K562 (cell line): ENCODE data around the gene STAMBPL1. TPM values are rescaled to one million over a fixed set of nuclear protein-coding genes. Genes with fewer than 3 reads are reported as not detected.

ENCODE experiments used
- ATAC-seq: fragments of 200-7000 bp; cut with Tn5 transposase; 3 replicates; pipeline ENCODE4 v1.9.1; 2020; ENCODE audit warnings: moderate library complexity
- BruUV-seq: library from RNA; stranded (reverse); fragments of 400-500 nt; replicated peaks from 2 replicates; lab custom pipeline; 2021; lab: Mats Ljungman, UMichigan
- CTCF ChIA-PET: fragments of 300-600 bp; formaldehyde crosslinking; extraction: SDS; loops from one replicate; lab custom pipeline; 2021; ENCODE audit warnings: low intra/inter-chr PET ratio; lab: Yijun Ruan, JAX
- POLR2A ChIA-PET: fragments of 300-600, 350-650 bp; sonication (Branson Sonifier 250); formaldehyde crosslinking; extraction: SDS; loops from one replicate; lab custom pipeline; 2021; ENCODE audit warnings: antibody characterized with exemption, inconsistent platforms; lab: Yijun Ruan, JAX
- DNase-seq, 4 experiments: peaks; one replicate each; pipeline versions ENCODE4 v3.0.0 to v3.0.0-alpha.2; 2011 to 2018; ENCODE audit warnings: low spot score in 3 of 4, mixed read lengths in 3 of 4; ENCODE audit errors: extremely low read depth in 1 of 4
- FAIRE-seq: peaks from 2 replicates; lab custom pipeline; 2011; peaks lifted over from hg19 to GRCh38; lab: Jason Lieb, UNC
- H2AFZ ChIP-seq: 2 replicates; pipeline ENCODE4 v1.6.0; 2011; ENCODE audit warnings: low read depth, low read length, control low read depth, inconsistent platforms
- H3K27ac ChIP-seq: fragments of 200-600 bp; 3 replicates; pipeline ENCODE4 v1.8.0; 2011; ENCODE audit warnings: low read depth, mild to moderate bottlenecking, control low read depth, inconsistent platforms, low read length, moderate library complexity, mixed read lengths; ENCODE audit errors: extremely low read depth
- H3K27me3 ChIP-seq, 2 experiments: fragments of 300-600 bp in 1 of 2; 2 replicates in 1 of 2; 3 replicates in 1 of 2; pipeline versions ENCODE4 v1.6.0 to v1.8.0; 2011; ENCODE audit warnings: inconsistent platforms in 2 of 2, low read length in 2 of 2, mild to moderate bottlenecking in 1 of 2, mixed read lengths in 1 of 2, moderate library complexity in 1 of 2; ENCODE audit not compliant: control insufficient read depth in 2 of 2, insufficient read depth in 2 of 2
- H3K36me3 ChIP-seq: fragments of 300-600 bp; 3 replicates; pipeline ENCODE4 v1.8.0; 2011; ENCODE audit warnings: mild to moderate bottlenecking, low read length, inconsistent platforms; ENCODE audit not compliant: control insufficient read depth, insufficient read depth
- H3K4me1 ChIP-seq, 2 experiments: fragments of 200-600 bp in 1 of 2; replicated peaks in 1 of 2; 2 replicates in 1 of 2; 3 replicates in 1 of 2; pipeline versions ENCODE4 v1.5.1 to v1.8.0; 2011; ENCODE audit warnings: inconsistent platforms in 2 of 2, low read length in 2 of 2, mild to moderate bottlenecking in 1 of 2, mixed read lengths in 1 of 2, moderate library complexity in 1 of 2; ENCODE audit not compliant: control insufficient read depth in 2 of 2, insufficient read depth in 2 of 2
- H3K4me2 ChIP-seq: 2 replicates; pipeline ENCODE4 v1.6.1; 2011; ENCODE audit warnings: low read length, control low read depth, inconsistent platforms, mixed read lengths; ENCODE audit not compliant: insufficient read depth
- H3K4me3 ChIP-seq: fragments of 200-600 bp; sonication (generic), shearing (Covaris generic); 2 replicates; pipeline ENCODE4 v1.5.1; 2016; ENCODE audit warnings: control low read depth, inconsistent platforms
- H3K79me2 ChIP-seq: fragments of 200-600 bp; 3 replicates; pipeline ENCODE4 v1.8.0; 2011; ENCODE audit warnings: low read length, inconsistent platforms; ENCODE audit not compliant: control insufficient read depth, insufficient read depth
- H3K9ac ChIP-seq, 2 experiments: 2 replicates each; pipeline versions ENCODE4 v1.6.0 to v1.6.1; 2011; ENCODE audit warnings: low read depth in 2 of 2, low read length in 2 of 2, control low read depth in 1 of 2, inconsistent platforms in 1 of 2, mild to moderate bottlenecking in 1 of 2, mixed read lengths in 1 of 2; ENCODE audit not compliant: insufficient read depth in 1 of 2
- H3K9me1 ChIP-seq: one replicate; pipeline ENCODE4 v1.6.0; 2011; ENCODE audit warnings: inconsistent platforms, mild to moderate bottlenecking, low read length, moderate library complexity; ENCODE audit not compliant: control insufficient read depth, insufficient read depth
- H3K9me3 ChIP-seq: replicated peaks from 2 replicates; pipeline ENCODE4 v1.5.1; 2011; ENCODE audit warnings: low read depth, low read length, inconsistent platforms; ENCODE audit not compliant: control insufficient read depth, insufficient read depth
- H4K20me1 ChIP-seq: replicated peaks from 2 replicates; pipeline ENCODE4 v1.6.1; 2011; ENCODE audit warnings: low read length, inconsistent platforms, mixed read lengths; ENCODE audit not compliant: control insufficient read depth, insufficient read depth
- TAF15 ChIP-seq: fragments of 200-400 bp; formaldehyde crosslinking; IDR thresholded peaks from 2 replicates; pipeline ENCODE4 v1.6.1; 2017; ENCODE audit warnings: mild to moderate bottlenecking, low read depth, low read length, moderate library complexity
- WGBS: fragments of 100-300 bp; shearing (Covaris generic); methylation state at CpG from one replicate; pipeline ENCODE4 v1.1.6; 2016; ENCODE audit warnings: low coverage, mixed read lengths; ENCODE audit not compliant: insufficient coverage; ENCODE audit errors: missing lambda C conversion rate; 5-methylcytosine and 5-hydroxymethylcytosine counted together
- in situ Hi-C: fragments of 300-500 bp; cut with MboI; formaldehyde crosslinking; loops from 4 replicates; pipeline ENCODE4 v1.15.0; 2018; ENCODE audit warnings: inconsistent platforms, mixed read lengths
- intact Hi-C: fragments of 100-400 bp; cut with micrococcal nuclease; formaldehyde crosslinking; loops from 2 replicates; pipeline ENCODE4 v1.14.2; 2022
- polyA plus RNA-seq, 8 experiments: library from polyadenylated mRNA; depleted of rRNA in 4 of 8; stranded (reverse) in 5 of 8; unstranded in 3 of 8; fragments of >200 nt; fragmentation: Nextera tagmentation in 2 of 8; fragmentation: Illumina TruSeq in 1 of 8; extraction: Ambion mirVana in 2 of 8; extraction: Trizol in 1 of 8; gene quantifications; 2 replicates each; pipeline versions ENCODE4 v1.2.1 to v1.2.3, GENCODE V29; 2011 to 2014; ENCODE audit warnings: inconsistent platforms in 1 of 8, missing spikeins in 1 of 8
- total RNA-seq, 7 experiments: library from RNA; depleted of rRNA in 6 of 7; stranded (reverse); fragments of >200 nt in 6 of 7; fragmentation: Illumina TruSeq in 2 of 7; extraction: Trizol in 2 of 7; gene quantifications; 2 replicates each; pipeline versions ENCODE4 v1.2.1 to v1.2.3, GENCODE V29; 2011 to 2021; ENCODE audit warnings: low replicate concordance in 1 of 7
- TF ChIP-seq, protein P1 (sequence below), 2 experiments: fragments of 450-650 bp; formaldehyde crosslinking in 1 of 2; IDR thresholded peaks; 2 replicates each; pipeline versions ENCODE4 v1.4.0 to v1.6.1; 2014 to 2020; ENCODE audit warnings: mild to moderate bottlenecking in 2 of 2, borderline replicate concordance in 1 of 2, low read depth in 1 of 2

The STAMBPL1 gene
- total and polyA plus RNA-seq, 9 of the 15 experiments (the other 6 are each of a cell fraction or from before 2014, with no cell fraction given) = 0.09 TPM; not detected in 8

DNA sequence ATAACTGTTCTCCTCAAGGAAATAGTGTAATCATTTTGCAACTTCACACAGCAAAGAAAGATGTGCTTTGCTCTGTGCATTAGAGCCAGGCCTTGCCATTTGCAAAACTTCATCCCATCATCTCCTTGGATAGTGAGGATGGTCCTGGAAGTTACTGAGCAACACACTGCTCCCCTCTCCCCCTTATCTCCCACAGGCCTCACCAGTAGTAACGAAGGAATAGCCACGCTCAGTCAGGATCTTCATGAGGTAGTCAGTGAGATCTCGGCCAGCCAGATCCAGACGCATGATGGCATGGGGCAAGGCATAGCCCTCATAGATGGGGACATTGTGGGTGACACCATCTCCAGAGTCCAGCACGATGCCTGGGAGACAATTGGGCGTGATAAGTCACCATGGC lies 61.0 kb downstream of the STAMBPL1 start:
- no peak overlapping the region for H3K4me2 ChIP-seq
- ATAC-seq = no peak
- H3K9me3 ChIP-seq = no peaks in the 10 kb centered on the region
- no peaks in the 10 kb centered on the region for H3K79me2 ChIP-seq
- in situ Hi-C loops = loop anchor here (5.0 kb wide), 1 partner anchor 281 kb away; no protein-coding TSS in a partner anchor
- TF ChIP-seq TAF15 = no peak
- TF ChIP-seq, protein P1, sequence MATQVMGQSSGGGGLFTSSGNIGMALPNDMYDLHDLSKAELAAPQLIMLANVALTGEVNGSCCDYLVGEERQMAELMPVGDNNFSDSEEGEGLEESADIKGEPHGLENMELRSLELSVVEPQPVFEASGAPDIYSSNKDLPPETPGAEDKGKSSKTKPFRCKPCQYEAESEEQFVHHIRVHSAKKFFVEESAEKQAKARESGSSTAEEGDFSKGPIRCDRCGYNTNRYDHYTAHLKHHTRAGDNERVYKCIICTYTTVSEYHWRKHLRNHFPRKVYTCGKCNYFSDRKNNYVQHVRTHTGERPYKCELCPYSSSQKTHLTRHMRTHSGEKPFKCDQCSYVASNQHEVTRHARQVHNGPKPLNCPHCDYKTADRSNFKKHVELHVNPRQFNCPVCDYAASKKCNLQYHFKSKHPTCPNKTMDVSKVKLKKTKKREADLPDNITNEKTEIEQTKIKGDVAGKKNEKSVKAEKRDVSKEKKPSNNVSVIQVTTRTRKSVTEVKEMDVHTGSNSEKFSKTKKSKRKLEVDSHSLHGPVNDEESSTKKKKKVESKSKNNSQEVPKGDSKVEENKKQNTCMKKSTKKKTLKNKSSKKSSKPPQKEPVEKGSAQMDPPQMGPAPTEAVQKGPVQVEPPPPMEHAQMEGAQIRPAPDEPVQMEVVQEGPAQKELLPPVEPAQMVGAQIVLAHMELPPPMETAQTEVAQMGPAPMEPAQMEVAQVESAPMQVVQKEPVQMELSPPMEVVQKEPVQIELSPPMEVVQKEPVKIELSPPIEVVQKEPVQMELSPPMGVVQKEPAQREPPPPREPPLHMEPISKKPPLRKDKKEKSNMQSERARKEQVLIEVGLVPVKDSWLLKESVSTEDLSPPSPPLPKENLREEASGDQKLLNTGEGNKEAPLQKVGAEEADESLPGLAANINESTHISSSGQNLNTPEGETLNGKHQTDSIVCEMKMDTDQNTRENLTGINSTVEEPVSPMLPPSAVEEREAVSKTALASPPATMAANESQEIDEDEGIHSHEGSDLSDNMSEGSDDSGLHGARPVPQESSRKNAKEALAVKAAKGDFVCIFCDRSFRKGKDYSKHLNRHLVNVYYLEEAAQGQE (IDR thresholded peaks at IDR 0.05; ENCODE audit: borderline replicate concordance) = no peak
- TF ChIP-seq, protein P1 (CRISPR knock-in tag; IDR thresholded peaks at IDR 0.05; ENCODE audit: low read depth) = no peak
- TF ChIP-seq, all 486 proteins: peak for 0
- FAIRE-seq (no peak), DNase-seq (no peak)
- H3K4me1 ChIP-seq = no peaks in the 10 kb centered on the region
- no peak overlapping the region for H3K27ac ChIP-seq
- H3K36me3 ChIP-seq = no peaks in the 10 kb centered on the region
- intact Hi-C loops = no loop called here
- no peak overlapping the region for H3K4me3 ChIP-seq
- CTCF ChIA-PET = no interaction called here
- H3K27me3 ChIP-seq = no peaks in the 10 kb centered on the region
- H3K9ac ChIP-seq = no peak overlapping the region
- H4K20me1 ChIP-seq = no peaks in the 10 kb centered on the region
- POLR2A ChIA-PET = no interaction called here
- H3K9me1 ChIP-seq = no peaks in the 10 kb centered on the region
- H2AFZ ChIP-seq = no peak overlapping the region
- 0% methylated on average over 6 of the region's 6 CpGs for WGBS
- no TSS peak for BruUV-seq
